GM19463 (cell line): Measurements from ENCODE around the gene VDAC1.
"Not testable (repeated sequence)": the region's sequence is repeated elsewhere in the genome, so short reads cannot be mapped to it uniquely, and the experiment has no call there.

ENCODE experiments used
- ATAC-seq: cut with Tn5 transposase; IDR thresholded peaks from one replicate; pipeline ENCODE4 v1.9.1; 2021; ENCODE audit warnings: mild to moderate bottlenecking, moderate library complexity; ENCODE audit not compliant: unreplicated experiment

Gene VDAC1

DNA sequence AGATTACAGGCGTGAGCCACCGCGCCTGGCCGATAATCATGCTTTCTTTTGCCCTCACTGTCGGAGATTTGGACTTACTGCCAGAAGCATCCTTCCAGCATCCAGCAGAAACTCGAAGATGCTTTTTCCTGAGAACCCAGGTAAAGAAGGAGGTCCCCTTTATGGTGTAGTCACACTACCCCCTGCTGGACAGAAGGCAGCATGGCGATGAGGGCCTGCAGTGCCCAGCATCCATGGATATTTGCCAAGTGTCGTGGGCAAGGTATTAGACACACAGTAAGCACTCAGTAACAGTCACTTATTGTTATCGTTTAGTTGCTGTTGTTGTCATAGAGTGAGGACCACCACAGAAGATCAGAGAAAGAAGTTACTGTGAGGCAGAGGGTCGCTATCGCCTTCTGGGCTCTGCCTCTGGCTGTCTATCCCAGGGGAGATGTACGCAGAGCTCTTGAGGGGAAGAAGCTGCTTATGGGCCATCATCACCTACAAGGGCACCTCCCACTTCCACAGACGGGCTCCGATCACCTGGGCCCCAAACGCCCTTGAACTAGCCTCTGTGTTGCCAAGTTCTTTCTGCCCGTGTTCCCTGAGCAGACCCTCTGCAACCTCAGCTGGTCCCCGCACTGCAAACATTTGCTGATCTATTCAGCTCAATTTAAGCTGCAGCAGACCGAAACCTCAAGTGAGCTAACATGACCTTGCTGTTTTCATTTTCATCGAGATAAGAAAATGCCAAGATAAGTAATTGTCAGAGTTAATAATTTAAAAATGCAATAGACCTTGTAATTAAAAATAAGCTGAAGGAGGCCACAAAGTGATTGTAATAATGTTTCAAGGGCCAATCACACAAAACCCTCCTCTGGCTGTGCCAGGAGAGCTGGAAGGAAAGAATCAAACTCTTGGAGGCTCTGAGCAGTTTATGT, 60.3 kb downstream of the VDAC1 start:
- ATAC-seq: no peak

DNA sequence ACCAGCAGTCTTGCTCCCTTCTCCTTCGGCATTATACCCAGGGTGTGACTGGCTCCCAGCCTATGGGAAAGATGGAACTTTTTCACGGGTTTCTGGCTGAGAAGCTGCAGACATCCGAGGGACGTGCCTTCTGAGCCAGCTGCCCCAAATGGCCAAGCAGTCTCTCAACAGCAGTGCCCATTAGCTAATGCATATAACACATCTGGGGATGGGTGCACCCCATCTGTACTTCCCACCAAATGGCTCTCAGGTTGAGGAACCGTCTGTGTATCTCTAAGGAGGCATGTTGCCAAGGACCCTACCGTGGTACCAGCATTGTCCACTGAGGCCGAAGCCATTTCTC, 61.3 kb downstream of the VDAC1 start:
- ATAC-seq: no peak

DNA sequence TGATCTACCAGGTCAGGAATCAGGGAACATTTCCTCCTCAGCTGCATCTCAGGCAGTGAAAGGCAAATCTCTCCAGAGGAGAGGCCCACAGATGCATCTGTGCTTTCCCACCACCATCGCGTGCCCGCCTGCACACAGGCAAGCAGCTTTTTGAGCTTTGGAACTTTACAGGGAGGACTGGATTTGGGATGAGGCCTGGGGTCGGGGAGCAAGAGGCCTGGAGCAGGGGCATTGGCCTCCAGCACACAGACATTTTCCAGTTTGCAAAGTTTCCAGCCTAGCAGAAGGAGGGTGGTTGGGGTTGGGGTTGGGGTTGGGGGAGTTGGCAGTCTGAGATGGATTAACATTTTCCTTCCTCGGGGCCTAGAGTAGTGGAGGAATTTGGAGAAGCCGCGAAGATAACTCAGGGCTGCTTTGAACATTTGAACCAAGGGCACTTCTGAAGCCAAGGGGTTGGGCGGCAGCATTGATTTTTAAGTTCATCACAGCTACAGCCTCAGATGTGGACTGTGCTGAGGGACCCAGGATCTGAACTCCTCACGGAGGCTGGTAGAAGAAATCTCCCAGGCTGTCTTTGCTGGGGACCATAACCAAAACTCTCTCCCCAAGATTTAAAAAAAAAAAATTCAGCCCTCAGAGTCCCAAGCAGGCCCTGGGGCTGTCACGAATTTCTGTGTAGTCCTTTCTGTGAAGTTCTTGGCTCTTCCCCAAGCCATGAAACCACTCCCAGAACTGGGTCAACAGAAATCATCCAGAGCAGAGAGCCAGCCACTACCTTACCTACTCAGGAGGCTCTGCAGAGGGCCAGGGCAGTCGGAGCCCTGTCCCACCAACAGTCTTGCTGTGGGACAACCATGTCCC, 61.9 kb downstream of the VDAC1 start:
- ATAC-seq: no peak

DNA sequence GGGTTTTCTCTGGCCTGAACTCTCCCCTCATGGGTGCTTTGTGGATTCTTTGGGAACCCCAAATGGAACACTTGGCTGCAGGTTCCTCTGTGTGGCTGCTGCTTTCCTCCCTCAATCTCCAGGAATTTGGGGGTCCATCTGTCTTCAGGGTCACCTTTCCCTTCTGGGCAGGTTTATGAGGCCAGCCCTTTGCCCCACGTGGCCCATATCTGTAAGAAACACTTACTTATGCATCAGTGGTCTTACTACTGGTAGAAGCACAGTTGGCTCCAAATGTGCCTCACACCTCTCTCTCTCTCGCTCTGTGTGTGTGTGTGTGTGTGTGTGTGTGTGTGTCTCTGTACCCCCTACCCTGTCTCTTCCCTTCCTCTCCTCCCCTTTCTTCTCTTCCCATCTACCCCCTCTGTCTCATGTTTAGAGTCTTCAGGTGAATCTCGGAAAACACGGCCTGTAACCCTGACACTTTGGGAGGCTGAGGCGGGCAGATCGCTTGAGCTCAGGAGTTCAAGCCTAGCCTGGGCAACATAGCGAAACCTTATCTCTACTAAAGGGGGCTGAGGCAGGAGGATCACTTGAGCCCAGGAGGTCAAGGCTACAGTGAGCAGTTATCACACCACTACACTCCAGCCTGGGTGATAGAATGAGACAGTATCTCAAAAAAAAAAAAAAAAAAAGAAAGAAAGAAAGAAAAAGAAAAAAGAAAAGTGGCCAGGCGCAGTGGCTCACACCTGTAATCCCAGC, 63.1 kb downstream of the VDAC1 start:
- no peak for ATAC-seq

DNA sequence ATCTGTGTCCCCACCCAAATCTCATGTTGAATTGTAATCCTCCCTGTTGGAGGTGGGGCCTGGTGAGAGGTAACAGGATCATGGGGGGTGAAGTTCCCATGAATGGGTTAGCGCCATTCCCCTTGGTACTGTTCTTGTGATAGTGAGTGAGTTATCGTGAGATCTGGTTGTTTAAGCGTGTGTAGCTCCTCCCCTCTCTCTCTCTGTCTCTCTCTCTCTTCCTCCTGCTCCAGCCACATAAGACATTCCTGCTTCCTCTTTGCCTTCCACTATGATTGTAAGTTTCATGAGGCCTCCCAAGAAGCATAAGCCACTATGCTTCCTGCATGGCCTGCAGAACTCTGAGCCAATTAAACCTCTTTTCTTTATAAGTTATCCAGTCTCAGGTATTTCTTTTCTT, 65.1 kb downstream of the VDAC1 start:
- no peak for ATAC-seq

DNA sequence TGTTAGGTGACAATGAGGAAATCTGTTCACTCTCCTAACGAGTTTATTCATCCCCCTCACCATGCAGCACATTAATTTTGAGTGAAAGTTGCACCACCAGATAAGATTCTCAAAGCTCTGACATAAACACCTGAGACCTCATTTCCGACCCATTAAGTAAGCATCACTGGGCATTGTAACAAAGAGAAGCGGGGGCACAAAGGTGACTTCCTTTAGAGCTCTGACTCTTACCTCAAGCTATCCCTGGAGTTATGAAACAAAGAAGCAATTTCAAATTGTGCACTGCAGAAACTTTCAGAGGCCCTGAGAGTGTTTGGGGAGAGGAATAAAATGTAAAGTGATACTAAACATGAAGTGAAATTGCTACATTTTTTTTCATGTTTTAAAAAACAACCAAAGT, 65.8 kb downstream of the VDAC1 start:
- ATAC-seq: peak; percentile 42

DNA sequence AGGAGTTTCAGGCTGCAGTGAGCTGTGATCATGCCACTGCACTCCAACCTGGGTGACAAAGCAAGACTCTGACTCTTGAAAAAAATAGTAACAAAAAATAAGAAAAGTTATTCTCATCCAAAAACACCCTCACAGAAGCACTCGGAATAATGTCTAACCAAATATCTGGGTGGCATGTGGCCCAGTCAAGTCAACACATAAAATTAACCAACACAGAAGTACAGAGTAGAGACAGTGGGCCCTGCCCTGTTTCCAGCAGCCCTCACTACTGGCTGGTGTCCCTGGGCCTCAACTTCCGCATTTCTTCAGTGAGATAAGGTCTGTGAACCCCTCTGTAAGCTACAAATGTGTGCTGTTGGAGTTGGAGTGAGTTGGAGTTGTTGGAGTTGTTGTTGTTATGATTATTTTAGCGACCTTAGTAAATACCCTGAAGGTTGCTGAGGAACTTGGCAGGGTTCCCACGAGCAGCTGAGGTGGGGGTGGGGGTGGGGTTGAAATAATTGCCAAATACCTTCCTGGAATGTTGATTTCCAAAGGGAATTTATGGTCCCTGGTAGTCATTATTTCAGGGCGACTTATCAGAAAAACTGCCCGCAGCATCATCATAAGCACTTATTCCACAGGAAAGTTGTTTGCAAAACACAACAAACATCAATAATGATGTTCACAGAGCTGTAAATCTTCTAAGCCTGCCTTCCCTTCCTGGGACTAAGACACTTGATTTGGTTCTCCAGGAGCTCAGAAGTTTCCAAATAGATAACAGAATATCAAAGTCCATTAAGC, 66.5 kb downstream of the VDAC1 start:
- no peak for ATAC-seq

DNA sequence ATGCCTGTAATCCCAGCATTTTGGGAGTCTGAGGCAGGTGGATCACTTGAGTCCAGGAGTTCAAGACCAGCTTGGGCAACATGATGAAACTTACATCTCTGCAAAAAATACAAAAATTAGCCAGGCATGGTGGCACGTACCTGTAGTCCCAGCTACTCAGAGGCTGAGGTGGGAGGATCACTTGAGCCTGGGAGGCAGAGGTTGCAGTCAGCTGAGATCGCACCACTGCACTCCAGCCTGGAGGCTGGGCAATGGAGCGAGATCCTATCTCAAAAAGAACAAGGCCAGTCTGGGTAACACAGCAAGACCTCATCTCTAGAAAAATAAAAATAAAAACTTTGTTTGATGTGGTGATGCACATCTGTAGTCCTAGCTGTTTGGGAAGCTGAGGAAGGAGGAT, 67.1 kb downstream of the VDAC1 start:
- ATAC-seq: not testable (repeated sequence)

DNA sequence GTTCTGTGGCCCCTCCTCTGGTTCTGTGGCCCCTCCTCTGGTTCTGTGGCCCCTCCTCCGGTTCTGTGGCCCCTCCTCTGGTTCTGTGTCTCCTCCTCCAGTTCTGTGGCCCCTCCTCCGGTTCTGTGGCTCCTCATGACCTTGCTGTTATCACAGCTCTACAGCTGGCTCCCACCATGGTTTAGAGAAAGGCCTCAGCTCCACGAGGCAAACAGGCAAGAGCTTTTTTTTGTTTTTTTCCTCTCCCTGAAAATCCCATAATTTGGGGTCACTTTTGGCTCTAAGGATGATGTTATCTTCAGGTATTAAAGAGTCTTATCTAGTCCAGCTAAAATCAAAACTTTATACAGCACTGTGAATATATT, 68.1 kb downstream of the VDAC1 start:
- no peak for ATAC-seq

DNA sequence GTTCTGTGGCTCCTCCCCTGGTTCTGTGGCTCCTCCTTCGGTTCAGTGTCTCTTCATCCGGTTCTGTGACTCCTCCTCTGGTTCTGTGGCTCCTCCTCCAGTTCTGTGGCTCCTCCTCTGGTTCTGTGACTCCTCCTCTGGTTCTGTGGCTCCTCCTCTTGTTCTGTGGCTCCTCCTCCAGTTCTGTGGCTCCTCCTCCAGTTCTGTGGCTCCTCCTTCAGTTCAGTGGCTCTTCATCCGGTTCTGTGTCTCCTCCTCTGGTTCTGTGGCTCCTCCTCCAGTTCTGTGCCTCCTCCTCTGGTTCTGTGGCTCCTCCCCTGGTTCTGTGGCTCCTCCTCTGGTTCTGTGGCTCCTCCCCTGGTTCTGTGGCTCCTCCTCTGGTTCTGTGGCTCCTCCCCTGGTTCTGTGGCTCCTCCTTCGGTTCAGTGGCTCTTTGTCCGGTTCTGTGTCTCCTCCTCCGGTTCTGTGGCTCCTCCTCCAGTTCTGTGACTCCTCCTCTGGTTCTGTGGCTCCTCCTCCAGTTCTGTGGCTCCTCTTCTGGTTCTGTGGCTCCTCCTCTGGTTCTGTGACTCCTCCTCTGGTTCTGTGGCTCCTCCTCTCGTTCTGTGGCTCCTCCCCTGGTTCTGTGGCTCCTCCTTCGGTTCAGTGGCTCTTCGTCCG, 68.7 kb downstream of the VDAC1 start:
- ATAC-seq: not testable (repeated sequence)

DNA sequence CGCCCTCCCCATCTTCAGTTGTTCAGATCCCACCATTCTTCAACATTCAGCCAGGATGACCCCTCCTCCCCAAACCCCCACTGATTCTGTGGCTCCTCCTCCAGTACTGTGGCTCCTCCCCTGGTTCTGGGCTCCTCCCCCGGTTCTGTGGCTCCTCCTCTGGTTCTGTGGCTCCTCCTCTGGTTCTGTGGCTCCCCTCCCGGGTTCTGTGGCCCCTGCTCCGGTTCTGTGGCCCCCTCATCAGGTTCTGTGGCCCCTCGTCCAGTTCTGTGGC, 69.2 kb downstream of the VDAC1 start:
- no peak for ATAC-seq

DNA sequence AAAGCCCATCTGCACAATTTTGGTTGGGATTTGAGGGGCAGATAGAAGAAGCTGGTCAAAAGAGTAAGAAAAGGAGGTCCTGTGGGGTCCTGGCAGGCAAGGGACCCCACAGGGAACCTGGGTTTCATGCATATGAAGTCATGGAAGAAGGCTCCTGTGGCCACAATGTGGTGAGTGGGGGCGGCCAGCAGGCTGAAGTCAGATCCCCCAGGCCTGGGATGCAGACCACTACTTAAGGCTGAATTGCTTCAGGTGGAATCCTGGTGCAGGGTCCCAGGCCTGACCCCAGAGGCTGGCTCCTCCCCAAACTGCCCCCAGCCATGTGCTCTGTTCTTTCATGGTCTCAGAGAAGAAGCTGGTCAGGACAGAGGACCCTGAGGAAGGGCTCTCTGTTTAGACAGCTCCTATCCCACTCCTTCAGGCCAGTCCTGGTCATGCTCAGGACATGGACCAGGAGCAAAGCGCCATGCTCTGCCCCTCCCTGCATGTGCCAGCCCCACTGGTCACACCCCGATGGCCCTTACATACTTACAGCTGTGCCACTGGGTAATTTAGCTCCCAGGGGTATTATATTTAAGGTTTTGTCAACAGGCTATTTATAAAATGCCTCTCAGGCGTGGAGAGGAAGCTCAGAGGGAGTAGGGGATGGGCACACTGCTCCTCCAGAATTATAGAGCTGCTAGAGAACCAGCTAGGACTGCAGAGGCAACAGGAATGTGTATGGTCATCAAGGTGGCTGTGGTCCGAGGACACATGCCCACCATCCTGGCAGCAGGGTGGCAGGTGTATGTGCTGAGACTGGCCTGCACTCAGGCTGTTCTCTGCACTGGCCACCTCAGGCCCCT, 69.7 kb downstream of the VDAC1 start:
- ATAC-seq: no peak

DNA sequence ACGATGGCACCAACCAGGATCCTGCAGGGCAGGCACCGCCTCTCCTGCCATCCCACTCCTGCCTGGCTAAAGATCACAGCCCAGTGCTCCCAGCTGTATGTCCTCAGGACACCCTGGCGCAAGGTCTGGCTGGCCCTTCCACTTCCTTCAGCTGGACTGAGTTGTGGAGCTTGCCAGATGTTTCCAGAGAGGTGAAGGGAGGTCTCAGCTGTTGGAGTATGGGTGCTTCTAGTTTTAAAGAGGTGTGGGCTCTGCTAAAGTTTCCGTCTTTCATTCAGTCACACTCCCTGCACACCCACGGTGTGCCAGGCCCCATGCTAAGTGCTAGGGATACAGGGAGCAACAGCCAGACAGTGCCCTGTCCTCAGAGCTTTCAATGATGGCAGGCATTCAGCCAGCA, 70.5 kb downstream of the VDAC1 start:
- no peak for ATAC-seq

DNA sequence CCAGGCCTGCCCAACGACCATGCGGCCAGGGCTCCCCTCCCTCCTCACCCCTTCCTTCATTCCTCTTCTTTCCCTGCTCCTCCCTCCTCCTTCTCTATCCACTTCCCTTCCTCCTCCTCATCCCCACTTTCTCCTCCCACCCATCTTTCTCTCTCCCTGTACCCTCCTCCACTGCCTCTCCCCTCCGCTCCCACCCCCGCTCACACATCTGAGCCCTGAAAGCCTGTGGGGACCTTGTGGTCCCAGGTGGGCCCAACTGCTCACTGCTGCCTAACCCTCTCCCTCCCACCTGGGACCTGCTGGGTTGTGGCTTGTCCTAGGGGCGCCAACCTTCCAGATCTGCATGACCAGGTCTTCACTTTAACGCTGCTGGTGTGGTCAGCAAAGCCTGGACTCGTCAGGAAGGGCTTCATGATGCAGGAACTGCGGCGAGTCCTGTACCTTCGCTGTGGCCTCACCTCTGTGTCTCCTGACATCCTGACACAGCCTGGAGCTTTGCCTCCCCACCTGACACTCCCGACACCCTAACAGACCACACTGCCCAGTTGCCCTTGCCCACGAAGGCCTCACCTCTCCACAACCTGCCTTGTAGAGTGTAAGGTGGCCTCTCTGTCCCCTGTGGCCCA, 71.0 kb downstream of the VDAC1 start:
- no peak for ATAC-seq

DNA sequence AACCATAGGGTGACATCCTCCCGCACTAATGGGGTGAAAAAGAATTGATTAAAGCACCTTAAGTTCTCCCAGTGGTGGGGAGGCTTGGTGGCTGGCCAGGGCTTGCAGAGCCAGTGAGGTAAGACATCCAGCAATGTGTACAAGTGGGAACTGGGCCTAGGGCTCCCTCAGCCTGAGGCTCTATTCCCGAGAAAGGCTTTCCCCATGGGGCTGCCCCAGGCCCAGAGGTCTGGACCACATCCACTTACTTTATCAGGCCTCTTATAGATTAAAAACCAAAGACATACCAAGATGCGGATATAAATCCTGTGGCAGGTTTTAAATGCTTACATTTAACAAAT, 71.6 kb downstream of the VDAC1 start:
- ATAC-seq: no peak

DNA sequence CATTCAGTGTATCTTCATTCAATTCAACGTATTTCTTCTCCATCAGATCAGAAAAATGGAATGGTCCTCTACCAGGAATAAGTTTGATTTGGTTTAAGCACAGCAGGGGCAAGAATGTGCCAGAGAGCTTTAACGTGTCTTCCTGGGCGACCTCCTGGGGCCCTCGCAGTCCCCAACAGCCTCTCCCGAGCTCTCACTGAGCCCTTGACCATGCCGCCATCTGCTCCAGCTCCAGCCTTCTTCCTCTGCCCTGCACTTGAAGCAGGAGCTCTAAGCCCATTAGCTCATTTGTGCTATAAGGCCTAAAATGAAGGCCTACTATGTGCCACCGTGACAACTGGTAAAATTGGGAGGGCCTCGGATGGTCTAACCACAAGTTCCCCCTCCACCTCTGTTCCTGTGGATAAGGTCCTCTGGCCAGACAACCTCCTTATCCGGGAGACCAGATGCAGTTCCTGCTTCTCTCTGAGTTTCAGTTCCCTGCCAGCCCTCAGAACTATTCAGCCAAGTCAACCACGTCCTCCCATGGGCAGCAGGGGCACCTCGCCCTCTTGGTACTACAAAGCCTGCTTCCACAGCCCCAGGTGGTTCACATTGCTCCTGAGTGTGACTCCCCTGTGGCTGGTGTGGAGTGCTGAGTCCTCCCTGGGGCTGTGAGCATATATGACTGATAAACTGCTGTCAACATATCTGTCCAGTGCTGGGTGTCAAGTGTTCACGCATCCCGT, 72.2 kb downstream of the VDAC1 start:
- no peak for ATAC-seq

DNA sequence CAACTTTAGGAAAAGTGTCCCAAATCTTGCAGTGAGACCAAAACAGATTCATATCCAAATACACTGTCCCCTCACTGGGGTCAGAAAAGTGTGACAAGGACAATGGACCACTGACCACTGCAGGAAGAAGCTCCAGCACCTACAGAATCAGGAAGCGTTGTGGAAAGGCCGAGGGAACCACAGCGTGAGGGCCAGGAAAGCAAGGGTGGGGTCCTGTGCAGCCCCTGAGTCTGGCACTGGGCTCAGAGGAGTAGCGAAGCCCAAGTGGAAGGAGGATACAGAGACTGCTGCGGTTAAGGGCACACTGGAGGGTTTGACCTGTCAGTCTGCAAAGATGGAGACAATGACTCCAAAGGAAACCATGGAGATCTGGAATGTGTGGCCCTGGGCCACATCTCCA, 73.2 kb downstream of the VDAC1 start:
- ATAC-seq: no peak

DNA sequence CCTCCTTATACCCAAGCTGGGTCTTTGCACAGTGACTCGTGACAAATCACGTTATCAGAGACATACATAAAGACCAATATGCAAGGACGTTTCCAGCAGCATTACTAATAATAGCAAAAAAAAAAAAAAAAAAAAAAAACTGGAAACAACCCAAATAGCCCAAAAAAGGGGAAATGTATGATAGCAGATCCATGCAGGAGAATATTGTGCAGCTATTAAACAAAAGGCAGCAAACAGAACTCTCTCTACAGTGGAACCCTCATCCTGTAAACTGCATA, 74.0 kb downstream of the VDAC1 start:
- ATAC-seq: no peak
